Stimulated activated memory B cell treated with anti-CD40 and anti-IgM and Interleukin-4, amounts not matched to agents 10 μg/mL and 1 μg/mL and 100 μg/mL, for 72 hours (primary cell): ENCODE data around the gene PSEN2.
A peak's percentile ranks its signal among the peaks of the same experiment; 100 is the strongest.
"Not testable (repeated sequence)": the region's sequence is repeated elsewhere in the genome, so short reads cannot be mapped to it uniquely, and the experiment has no call there.

ENCODE experiments used
- ATAC-seq: fragments of 150-1000 bp; cut with Tn5 transposase; 2 replicates; pipeline ENCODE4 v1.10.0; 2021
- H3K27ac Mint-ChIP-seq: one replicate; pipeline ENCODE4 v1.8.0; 2022; ENCODE audit warnings: mild to moderate bottlenecking, mixed read lengths
- H3K27me3 Mint-ChIP-seq: one replicate; pipeline ENCODE4 v1.8.0; 2022; ENCODE audit warnings: mixed read lengths
- H3K36me3 Mint-ChIP-seq: one replicate; pipeline ENCODE4 v1.8.0; 2022; ENCODE audit warnings: mixed read lengths
- H3K4me1 Mint-ChIP-seq: one replicate; pipeline ENCODE4 v1.8.0; 2022; ENCODE audit warnings: mixed read lengths
- H3K4me3 Mint-ChIP-seq: one replicate; pipeline ENCODE4 v1.8.0; 2022; ENCODE audit warnings: mild to moderate bottlenecking, moderate library complexity, mixed read lengths
- H3K9me3 Mint-ChIP-seq: one replicate; pipeline ENCODE4 v1.8.0; 2022; ENCODE audit warnings: mixed read lengths

Gene PSEN2

GRCh38 chr1:226837966-226838365 is 32.5 kb upstream of the PSEN2 start:
- not testable (repeated sequence) for H3K36me3 Mint-ChIP-seq, ATAC-seq, H3K4me1 Mint-ChIP-seq, H3K27ac Mint-ChIP-seq, H3K4me3 Mint-ChIP-seq
- peaks cover 11% of the 10 kb centered on the region for H3K9me3 Mint-ChIP-seq
- H3K27me3 Mint-ChIP-seq = peaks cover 17% of the 10 kb centered on the region

- Mint-ChIP-seq H3K36me3 (peaks cover 9% of the 10 kb centered on the region), H3K27ac (no peak overlapping the region), H3K27me3 (peaks cover 17% of the 10 kb centered on the region), H3K9me3 (peaks cover 11% of the 10 kb centered on the region), H3K4me3 (no peak overlapping the region), H3K4me1 (no peaks in the 10 kb centered on the region)
- no peak for ATAC-seq
Measured at GRCh38 chr1:226838456-226838855, 32.0 kb upstream of the PSEN2 start.

GRCh38 chr1:226845624-226846023 is 24.8 kb upstream of the PSEN2 start:
- no peaks in the 10 kb centered on the region for H3K9me3 Mint-ChIP-seq
- no peaks in the 10 kb centered on the region for H3K27me3 Mint-ChIP-seq
- no peak overlapping the region for H3K27ac Mint-ChIP-seq
- H3K4me1 Mint-ChIP-seq = peaks cover 13% of the 10 kb centered on the region
- ATAC-seq = no peak
- no peaks in the 10 kb centered on the region for H3K36me3 Mint-ChIP-seq
- no peak overlapping the region for H3K4me3 Mint-ChIP-seq

GRCh38 chr1:226846786-226847185 is 23.6 kb upstream of the PSEN2 start:
- Mint-ChIP-seq H3K27me3 (no peaks in the 10 kb centered on the region), H3K36me3 (no peaks in the 10 kb centered on the region), H3K4me1 (peaks cover 13% of the 10 kb centered on the region), H3K4me3 (no peak overlapping the region), H3K27ac (no peak overlapping the region), H3K9me3 (no peaks in the 10 kb centered on the region)
- no peak for ATAC-seq

GRCh38 chr1:226854548-226854947 is 15.9 kb upstream of the PSEN2 start:
- H3K4me3 Mint-ChIP-seq, H3K9me3 Mint-ChIP-seq, H3K27ac Mint-ChIP-seq, ATAC-seq, H3K4me1 Mint-ChIP-seq, H3K27me3 Mint-ChIP-seq, H3K36me3 Mint-ChIP-seq: not testable (repeated sequence)

- Mint-ChIP-seq H3K4me1 (no peaks in the 10 kb centered on the region), H3K36me3 (no peaks in the 10 kb centered on the region), H3K4me3 (no peak overlapping the region), H3K9me3 (no peaks in the 10 kb centered on the region), H3K27me3 (no peaks in the 10 kb centered on the region), H3K27ac (no peak overlapping the region)
- no peak for ATAC-seq
Measured at GRCh38 chr1:226862890-226863289, 7.5 kb upstream of the PSEN2 start.

- Mint-ChIP-seq H3K4me3 (no peak overlapping the region), H3K36me3 (no peaks in the 10 kb centered on the region), H3K4me1 (no peaks in the 10 kb centered on the region), H3K27me3 (no peaks in the 10 kb centered on the region), H3K9me3 (no peaks in the 10 kb centered on the region), H3K27ac (no peak overlapping the region)
- ATAC-seq = no peak
Measured at GRCh38 chr1:226863446-226863845, 7.0 kb upstream of the PSEN2 start.

GRCh38 chr1:226864311-226864710 is 6.1 kb upstream of the PSEN2 start:
- Mint-ChIP-seq H3K27me3 (no peaks in the 10 kb centered on the region), H3K27ac (no peak overlapping the region)

GRCh38 chr1:226865590-226865989 is 4.8 kb upstream of the PSEN2 start:
- Mint-ChIP-seq H3K27ac (no peak overlapping the region), H3K9me3 (no peaks in the 10 kb centered on the region), H3K4me3 (no peak overlapping the region), H3K27me3 (no peaks in the 10 kb centered on the region), H3K36me3 (no peaks in the 10 kb centered on the region), H3K4me1 (peaks cover 10% of the 10 kb centered on the region)
- ATAC-seq = no peak

More at GRCh38 chr1:226864311-226864710, 6.1 kb upstream of the PSEN2 start:
- H3K9me3 Mint-ChIP-seq = no peaks in the 10 kb centered on the region
- no peaks in the 10 kb centered on the region for H3K36me3 Mint-ChIP-seq
- no peaks in the 10 kb centered on the region for H3K4me1 Mint-ChIP-seq
- no peak for ATAC-seq
- H3K4me3 Mint-ChIP-seq = no peak overlapping the region

GRCh38 chr1:226867461-226868054 is 2.9 kb upstream of the PSEN2 start:
- no peak overlapping the region for H3K4me3 Mint-ChIP-seq
- ATAC-seq = no peak
- no peak overlapping the region for H3K27ac Mint-ChIP-seq
- no peaks in the 10 kb centered on the region for H3K27me3 Mint-ChIP-seq
- H3K36me3 Mint-ChIP-seq = no peaks in the 10 kb centered on the region
- no peaks in the 10 kb centered on the region for H3K9me3 Mint-ChIP-seq
- H3K4me1 Mint-ChIP-seq = peaks cover 27% of the 10 kb centered on the region

GRCh38 chr1:226868726-226869125 is 1.7 kb upstream of the PSEN2 start:
- no peaks in the 10 kb centered on the region for H3K27me3 Mint-ChIP-seq
- H3K4me1 Mint-ChIP-seq = peaks cover 30% of the 10 kb centered on the region
- H3K27ac Mint-ChIP-seq = no peak overlapping the region
- no peak overlapping the region for H3K4me3 Mint-ChIP-seq
- no peaks in the 10 kb centered on the region for H3K9me3 Mint-ChIP-seq
- no peak for ATAC-seq
- H3K36me3 Mint-ChIP-seq = no peaks in the 10 kb centered on the region

GRCh38 chr1:226870026-226870400 is 403 bp upstream of the PSEN2 start:
- peak overlapping the region; percentile 86 for H3K4me3 Mint-ChIP-seq
- no peaks in the 10 kb centered on the region for H3K9me3 Mint-ChIP-seq
- peaks cover 40% of the 10 kb centered on the region for H3K4me1 Mint-ChIP-seq
- no peak for ATAC-seq
- H3K27me3 Mint-ChIP-seq = no peaks in the 10 kb centered on the region
- H3K27ac Mint-ChIP-seq = peak overlapping the region; percentile 80
- H3K36me3 Mint-ChIP-seq = peaks cover 3% of the 10 kb centered on the region

GRCh38 chr1:226871636-226872327 is 1.4 kb downstream of the PSEN2 start:
- H3K36me3 Mint-ChIP-seq = peaks cover 11% of the 10 kb centered on the region
- peaks cover 40% of the 10 kb centered on the region for H3K4me1 Mint-ChIP-seq
- peak overlapping the region; percentile 80 for H3K27ac Mint-ChIP-seq
- no peak for ATAC-seq
- no peaks in the 10 kb centered on the region for H3K9me3 Mint-ChIP-seq
- H3K4me3 Mint-ChIP-seq = peak overlapping the region; percentile 84
- H3K27me3 Mint-ChIP-seq = no peaks in the 10 kb centered on the region

GRCh38 chr1:226872437-226872836 is 2.0 kb downstream of the PSEN2 start:
- peaks cover 17% of the 10 kb centered on the region for H3K36me3 Mint-ChIP-seq
- H3K4me1 Mint-ChIP-seq = peaks cover 40% of the 10 kb centered on the region
- H3K4me3 Mint-ChIP-seq = no peak overlapping the region
- H3K27me3 Mint-ChIP-seq = no peaks in the 10 kb centered on the region
- no peak overlapping the region for H3K27ac Mint-ChIP-seq
- no peaks in the 10 kb centered on the region for H3K9me3 Mint-ChIP-seq
- ATAC-seq = no peak

- H3K27me3 Mint-ChIP-seq = no peaks in the 10 kb centered on the region
Measured at GRCh38 chr1:226873771-226874578, 3.6 kb downstream of the PSEN2 start.

More at GRCh38 chr1:226873771-226874578, 3.6 kb downstream of the PSEN2 start:
- H3K27ac Mint-ChIP-seq = no peak overlapping the region
- no peak for ATAC-seq
- no peaks in the 10 kb centered on the region for H3K9me3 Mint-ChIP-seq
- H3K4me3 Mint-ChIP-seq = no peak overlapping the region
- H3K36me3 Mint-ChIP-seq = peaks cover 29% of the 10 kb centered on the region
- H3K4me1 Mint-ChIP-seq = peaks cover 40% of the 10 kb centered on the region
